H9 (cell line): ENCODE data around the gene TMCO4. TPM values are rescaled to one million over a fixed set of nuclear protein-coding genes. Genes with fewer than 3 reads are reported as not detected.

Experiments used
- DNase-seq: peaks from one replicate; pipeline ENCODE4 v3.0.0-alpha.2; 2017
- H2AFZ ChIP-seq: one replicate; pipeline ENCODE4 v1.6.1; 2013; ENCODE audit warnings: mild to moderate bottlenecking, low read length, control low read depth, moderate library complexity
- H2AK5ac ChIP-seq: 2 replicates; pipeline ENCODE4 v1.6.1; 2013; ENCODE audit warnings: low read length, control low read depth, mixed read lengths; ENCODE audit not compliant: insufficient read length
- H2BK120ac ChIP-seq: one replicate; pipeline ENCODE4 v1.6.1; 2013; ENCODE audit warnings: low read depth, mild to moderate bottlenecking, low read length, control low read depth, inconsistent platforms; ENCODE audit not compliant: poor library complexity, severe bottlenecking
- H2BK12ac ChIP-seq: 2 replicates; pipeline ENCODE4 v1.6.1; 2013; ENCODE audit warnings: low read length, control low read depth, mixed read lengths, low read depth; ENCODE audit not compliant: insufficient read length
- H2BK15ac ChIP-seq: 2 replicates; pipeline ENCODE4 v1.6.1; 2013; ENCODE audit warnings: low read depth, low read length, control low read depth
- H2BK20ac ChIP-seq: one replicate; pipeline ENCODE4 v1.6.1; 2013; ENCODE audit warnings: low read depth, mild to moderate bottlenecking, low read length, control low read depth, inconsistent platforms; ENCODE audit not compliant: poor library complexity, severe bottlenecking
- H2BK5ac ChIP-seq: 2 replicates; pipeline ENCODE4 v1.6.1; 2013; ENCODE audit warnings: low read length, control low read depth, mixed read lengths; ENCODE audit not compliant: insufficient read length
- H3K14ac ChIP-seq: 2 replicates; pipeline ENCODE4 v1.6.1; 2013; ENCODE audit warnings: low read length, control low read depth; ENCODE audit not compliant: insufficient read depth
- H3K18ac ChIP-seq: 2 replicates; pipeline ENCODE4 v1.6.1; 2013; ENCODE audit warnings: low read depth, mild to moderate bottlenecking, mixed read lengths, low read length, control low read depth; ENCODE audit not compliant: insufficient read length
- H3K23ac ChIP-seq: 2 replicates; pipeline ENCODE4 v1.6.1; 2013; ENCODE audit warnings: low read length, control low read depth, mixed read lengths, low read depth; ENCODE audit not compliant: insufficient read length
- H3K23me2 ChIP-seq: 2 replicates; pipeline ENCODE4 v1.6.1; 2013; ENCODE audit warnings: low read depth, mild to moderate bottlenecking, mixed read lengths, low read length, control low read depth; ENCODE audit not compliant: insufficient read length, poor library complexity, severe bottlenecking
- H3K27ac ChIP-seq: 2 replicates; pipeline ENCODE4 v1.5.1; 2013; ENCODE audit warnings: low read length, control low read depth, mixed read lengths, low read depth; ENCODE audit not compliant: insufficient read length
- H3K27me3 ChIP-seq: 2 replicates; pipeline ENCODE4 v1.6.1; 2013; ENCODE audit warnings: low read length, control low read depth, inconsistent platforms; ENCODE audit not compliant: insufficient read depth
- H3K4ac ChIP-seq: 2 replicates; pipeline ENCODE4 v1.6.1; 2013; ENCODE audit warnings: low read depth, mild to moderate bottlenecking, control low read depth, inconsistent platforms, low read length, moderate library complexity
- H3K4me1 ChIP-seq: 2 replicates; pipeline ENCODE4 v1.6.1; 2013; ENCODE audit warnings: low read length, control low read depth, inconsistent platforms; ENCODE audit not compliant: insufficient read depth
- H3K4me2 ChIP-seq: 2 replicates; pipeline ENCODE4 v1.6.1; 2013; ENCODE audit warnings: low read length, control low read depth, mixed read lengths; ENCODE audit not compliant: insufficient read length, insufficient read depth
- H3K56ac ChIP-seq: 2 replicates; pipeline ENCODE4 v1.6.1; 2013; ENCODE audit warnings: low read depth, mild to moderate bottlenecking, mixed read lengths, low read length, control low read depth; ENCODE audit not compliant: insufficient read length
- H3K79me1 ChIP-seq: 2 replicates; pipeline ENCODE4 v1.6.1; 2013; ENCODE audit warnings: low read depth, mild to moderate bottlenecking, moderate library complexity, low read length, control low read depth, inconsistent platforms; ENCODE audit not compliant: insufficient read depth, poor library complexity, severe bottlenecking
- H3K79me2 ChIP-seq: 2 replicates; pipeline ENCODE4 v1.6.1; 2013; ENCODE audit warnings: low read length, control low read depth, inconsistent platforms; ENCODE audit not compliant: insufficient read depth
- H3K9ac ChIP-seq: 2 replicates; pipeline ENCODE4 v1.6.1; 2013; ENCODE audit warnings: low read length, control low read depth, mixed read lengths; ENCODE audit not compliant: insufficient read length; ENCODE audit errors: extremely low read depth
- H3K9me3 ChIP-seq: one replicate; pipeline ENCODE4 v1.6.1; 2013; ENCODE audit warnings: low read depth, low read length, inconsistent platforms; ENCODE audit not compliant: control insufficient read depth
- H3T11ph ChIP-seq: one replicate; pipeline ENCODE4 v1.6.1; 2013; ENCODE audit warnings: mild to moderate bottlenecking, low read length, control low read depth, inconsistent platforms
- H4K20me1 ChIP-seq: one replicate; pipeline ENCODE4 v1.6.1; 2013; ENCODE audit not compliant: control insufficient read depth, insufficient read length, insufficient read depth
- H4K5ac ChIP-seq: 2 replicates; pipeline ENCODE4 v1.6.1; 2013; ENCODE audit warnings: low read depth, mild to moderate bottlenecking, mixed read lengths, low read length, control low read depth; ENCODE audit not compliant: insufficient read length
- H4K8ac ChIP-seq: replicated peaks from 2 replicates; pipeline ENCODE4 v1.6.1; 2013; ENCODE audit warnings: low read length, control low read depth, mixed read lengths, low read depth; ENCODE audit not compliant: insufficient read length
- H4K91ac ChIP-seq: 2 replicates; pipeline ENCODE4 v1.6.1; 2013; ENCODE audit warnings: low read depth, mild to moderate bottlenecking, moderate library complexity, mixed read lengths, low read length, control low read depth; ENCODE audit not compliant: insufficient read length
- H3K27ac Mint-ChIP-seq, 3 experiments: 2 replicates in 2 of 3; 3 replicates in 1 of 3; pipeline ENCODE4 v1.8.0; 2020 to 2021; ENCODE audit warnings: mixed read lengths in 3 of 3, mild to moderate bottlenecking in 1 of 3, moderate library complexity in 1 of 3
- H3K27me3 Mint-ChIP-seq: 2 replicates; pipeline ENCODE4 v1.8.0; 2021; ENCODE audit warnings: low read depth, mild to moderate bottlenecking, moderate library complexity, mixed read lengths
- H3K36me3 Mint-ChIP-seq, 3 experiments: 2 replicates in 2 of 3; 3 replicates in 1 of 3; pipeline ENCODE4 v1.8.0; 2020 to 2021; ENCODE audit warnings: low read depth in 3 of 3, mixed read lengths in 3 of 3; ENCODE audit not compliant: insufficient read depth in 1 of 3
- H3K4me1 Mint-ChIP-seq, 2 experiments: 2 replicates each; pipeline ENCODE4 v1.8.0; 2020; ENCODE audit warnings: mixed read lengths in 2 of 2
- H3K4me3 Mint-ChIP-seq, 2 experiments: 2 replicates in 1 of 2; 3 replicates in 1 of 2; pipeline ENCODE4 v1.8.0; 2020 to 2021; ENCODE audit warnings: mild to moderate bottlenecking in 2 of 2, mixed read lengths in 2 of 2, moderate library complexity in 1 of 2
- H3K9me3 Mint-ChIP-seq, 2 experiments: 2 replicates in 1 of 2; 3 replicates in 1 of 2; pipeline ENCODE4 v1.8.0; 2020; ENCODE audit warnings: mild to moderate bottlenecking in 2 of 2, mixed read lengths in 2 of 2, moderate library complexity in 1 of 2
- WGBS: extraction: QIAGEN DNeasy Blood & Tissue Kit; methylation state at CpG from one replicate; pipeline ENCODE4 v1.1.7; 2013; ENCODE audit warnings: missing lambda C conversion rate, low lambda C conversion rate, mixed read lengths; ENCODE audit not compliant: insufficient read length; ENCODE audit errors: extremely low coverage; 5-methylcytosine and 5-hydroxymethylcytosine counted together
- total RNA-seq: library from RNA; stranded (reverse); gene quantifications from 2 replicates; pipeline ENCODE4 v1.2.1, GENCODE V29; 2021
- TF ChIP-seq, protein P1 (sequence below): fragments of 200-600 bp; sonication (generic); conservative IDR thresholded peaks from 3 replicates; pipeline ENCODE4 v1.8.0; 2021; ENCODE audit warnings: antibody characterized with exemption, mild to moderate bottlenecking

The TMCO4 gene
- total RNA-seq, 1 experiment from 2014 or later, result 4.0 TPM

DNA sequence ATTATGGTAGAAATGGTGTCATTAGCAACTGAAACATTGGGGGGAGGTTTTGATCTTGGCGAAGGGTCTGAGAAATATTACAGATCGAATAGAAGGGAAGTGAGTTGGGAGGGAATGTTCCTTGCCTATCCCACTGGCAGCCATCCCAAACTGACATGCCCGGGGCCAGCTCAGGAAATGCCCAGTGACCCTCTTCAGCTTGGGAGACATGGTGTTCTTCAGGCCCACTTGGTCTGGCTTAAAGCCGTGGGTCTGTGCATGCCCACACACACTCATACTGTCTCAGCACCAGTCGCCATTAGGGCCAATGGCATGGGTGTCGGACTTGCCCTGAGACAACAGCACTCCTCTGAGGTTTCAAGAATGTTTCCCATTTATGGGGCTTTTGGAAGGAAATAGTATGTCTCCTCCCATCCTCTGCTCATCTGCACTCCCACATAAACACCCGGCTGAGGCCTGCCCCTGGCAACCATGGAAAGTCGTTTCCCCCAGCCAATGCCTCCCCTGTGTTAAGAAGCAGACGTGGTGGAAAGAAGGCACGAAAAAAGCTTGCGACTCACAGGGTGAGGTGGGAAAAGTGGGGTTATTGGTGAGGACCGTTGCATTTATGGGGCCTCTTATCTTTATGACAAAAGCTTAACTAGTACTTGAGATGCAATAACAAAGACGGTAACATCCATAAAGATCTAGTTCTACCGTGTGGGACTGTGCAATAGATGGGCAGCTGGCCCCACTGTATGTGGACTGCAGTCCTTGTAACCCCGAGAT, 13.3 kb upstream of the TMCO4 start:
- peaks cover 15% of the 10 kb centered on the region for H3K27me3 Mint-ChIP-seq
- Histone ChIP-seq H3K23me2 (no peaks in the 10 kb centered on the region), H3K9ac (no peak overlapping the region), H3K4me2 (no peak overlapping the region), H3K79me2 (no peaks in the 10 kb centered on the region), H3K14ac (no peak overlapping the region), H2AFZ (no peak overlapping the region), H3K23ac (no peak overlapping the region), H3K27me3 (no peaks in the 10 kb centered on the region), H2BK15ac (no peak overlapping the region), H4K5ac (no peak overlapping the region), H3K4me1 (peaks cover 12% of the 10 kb centered on the region; the same call in 1 of the 2 replicates), H2AK5ac (no peak overlapping the region), H4K8ac (no peak overlapping the region), H3T11ph (no peak overlapping the region), H2BK120ac (no peak overlapping the region), H3K18ac (no peak overlapping the region), H2BK12ac (no peak overlapping the region), H3K79me1 (no peaks in the 10 kb centered on the region), H2BK5ac (no peak overlapping the region), H4K20me1 (no peaks in the 10 kb centered on the region), H2BK20ac (no peak overlapping the region), H3K56ac (no peak overlapping the region), H3K4ac (no peak overlapping the region), H4K91ac (no peak overlapping the region), H3K9me3 (no peaks in the 10 kb centered on the region), H3K27ac (no peak overlapping the region)
- WGBS, result no CpG with 5 or more reads among the region's 15 CpGs
- DNase-seq, result no peak
- H3K27ac Mint-ChIP-seq, result no peak overlapping the region
- TF ChIP-seq, protein P1, sequence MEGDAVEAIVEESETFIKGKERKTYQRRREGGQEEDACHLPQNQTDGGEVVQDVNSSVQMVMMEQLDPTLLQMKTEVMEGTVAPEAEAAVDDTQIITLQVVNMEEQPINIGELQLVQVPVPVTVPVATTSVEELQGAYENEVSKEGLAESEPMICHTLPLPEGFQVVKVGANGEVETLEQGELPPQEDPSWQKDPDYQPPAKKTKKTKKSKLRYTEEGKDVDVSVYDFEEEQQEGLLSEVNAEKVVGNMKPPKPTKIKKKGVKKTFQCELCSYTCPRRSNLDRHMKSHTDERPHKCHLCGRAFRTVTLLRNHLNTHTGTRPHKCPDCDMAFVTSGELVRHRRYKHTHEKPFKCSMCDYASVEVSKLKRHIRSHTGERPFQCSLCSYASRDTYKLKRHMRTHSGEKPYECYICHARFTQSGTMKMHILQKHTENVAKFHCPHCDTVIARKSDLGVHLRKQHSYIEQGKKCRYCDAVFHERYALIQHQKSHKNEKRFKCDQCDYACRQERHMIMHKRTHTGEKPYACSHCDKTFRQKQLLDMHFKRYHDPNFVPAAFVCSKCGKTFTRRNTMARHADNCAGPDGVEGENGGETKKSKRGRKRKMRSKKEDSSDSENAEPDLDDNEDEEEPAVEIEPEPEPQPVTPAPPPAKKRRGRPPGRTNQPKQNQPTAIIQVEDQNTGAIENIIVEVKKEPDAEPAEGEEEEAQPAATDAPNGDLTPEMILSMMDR, result no peak
- H3K9me3 Mint-ChIP-seq, result peaks cover 9% of the 10 kb centered on the region in 2 experiments; a peak in 4 of 5 replicates
- peaks cover 4 to 6% (median 4%) of the 10 kb centered on the region in 3 experiments; a peak in 4 of 7 replicates for H3K36me3 Mint-ChIP-seq
- H3K4me3 Mint-ChIP-seq, result no peak overlapping the region
- H3K4me1 Mint-ChIP-seq, result peaks cover 46 to 51% of the 10 kb centered on the region in 2 experiments
